Measurements from ENCODE around the gene GMNC.

Gene GMNC

GRCh38 chr3:190870127-190870526 lies 7.6 kb upstream of the GMNC start:
- H3K4me3 ChIP-seq (ENCODE audit: low read depth, low read length) = no peak overlapping the region
- H3K27me3 ChIP-seq = no peaks in the 10 kb centered on the region; the same call in 1 of the 2 replicates
- H3K4me1 ChIP-seq = no peaks in the 10 kb centered on the region
- H3K36me3 ChIP-seq = no peaks in the 10 kb centered on the region
- DNase-seq = no peak
- no peaks in the 10 kb centered on the region for H3K9me3 ChIP-seq
- no peak for TF ChIP-seq CTCF (IDR thresholded peaks at IDR 0.05; ENCODE audit: low read depth, low read length)

GRCh38 chr3:190867071-190867470 lies 4.6 kb upstream of the GMNC start:
- no peak for TF ChIP-seq CTCF (IDR thresholded peaks at IDR 0.05; ENCODE audit: low read depth, low read length)
- Histone ChIP-seq H3K4me1 (no peaks in the 10 kb centered on the region), H3K9me3 (no peaks in the 10 kb centered on the region), H3K4me3 (ENCODE audit: low read depth, low read length) (no peak overlapping the region), H3K27me3 (no peaks in the 10 kb centered on the region; the same call in 1 of the 2 replicates), H3K36me3 (no peaks in the 10 kb centered on the region)
- DNase-seq = no peak

- Histone ChIP-seq H3K4me3 (ENCODE audit: low read depth, low read length) (no peak overlapping the region), H3K27me3 (peaks cover 3% of the 10 kb centered on the region; the same call in 1 of the 2 replicates), H3K4me1 (no peaks in the 10 kb centered on the region), H3K36me3 (no peaks in the 10 kb centered on the region), H3K9me3 (no peaks in the 10 kb centered on the region)
- no peak for DNase-seq
- no peak for TF ChIP-seq CTCF (IDR thresholded peaks at IDR 0.05; ENCODE audit: low read depth, low read length)
Observed at GRCh38 chr3:190865828-190866227, 3.3 kb upstream of the GMNC start.

- Histone ChIP-seq H3K4me1 (no peaks in the 10 kb centered on the region), H3K36me3 (no peaks in the 10 kb centered on the region), H3K9me3 (no peaks in the 10 kb centered on the region), H3K4me3 (ENCODE audit: low read depth, low read length) (no peak overlapping the region), H3K27me3 (peaks cover 6% of the 10 kb centered on the region)
- no peak for TF ChIP-seq CTCF (IDR thresholded peaks at IDR 0.05; ENCODE audit: low read depth, low read length)
- no peak for DNase-seq
Observed at GRCh38 chr3:190865419-190865818, 2.9 kb upstream of the GMNC start.

GRCh38 chr3:190864002-190864401 lies 1.5 kb upstream of the GMNC start:
- Histone ChIP-seq H3K4me1 (no peaks in the 10 kb centered on the region), H3K9me3 (no peaks in the 10 kb centered on the region), H3K36me3 (no peaks in the 10 kb centered on the region), H3K27me3 (peaks cover 7% of the 10 kb centered on the region), H3K4me3 (ENCODE audit: low read depth, low read length) (no peak overlapping the region)
- TF ChIP-seq CTCF (IDR thresholded peaks at IDR 0.05; ENCODE audit: low read depth, low read length) = no peak
- DNase-seq = no peak

- no peaks in the 10 kb centered on the region for H3K36me3 ChIP-seq
- H3K27me3 ChIP-seq = peaks cover 7% of the 10 kb centered on the region
- H3K9me3 ChIP-seq = no peaks in the 10 kb centered on the region
- DNase-seq = no peak
- H3K4me3 ChIP-seq (ENCODE audit: low read depth, low read length) = peak overlapping the region; percentile 56
- no peaks in the 10 kb centered on the region for H3K4me1 ChIP-seq
- no peak for TF ChIP-seq CTCF (IDR thresholded peaks at IDR 0.05; ENCODE audit: low read depth, low read length)
Observed at GRCh38 chr3:190863119-190863465, 598 bp upstream of the GMNC start.
